ENCODE data around the gene OSR1. TPM values are rescaled to one million over a fixed set of nuclear protein-coding genes. Genes with fewer than 3 reads are reported as not detected.

The OSR1 gene
- polyA plus RNA-seq, 1 experiment: 6.7 TPM

- peak overlapping the region; percentile 68 for H3K4me3 ChIP-seq (ENCODE audit: low read depth, low read length)
- CTCF ChIA-PET: interaction anchor here (1.1 kb wide), 1 partner anchor 9 kb away, joined by 3 read pairs; no protein-coding TSS in a partner anchor
- DNase-seq (ENCODE audit: low read depth): no peak
These were observed 1.6 kb downstream of the OSR1 start for GRCh38 chr2:19356545-19357401.

GRCh38 chr2:19355931-19356544 is 2.4 kb downstream of the OSR1 start:
- Histone ChIP-seq H3K27me3 (ENCODE audit: control insufficient read depth, insufficient read depth, low read length) (no peaks in the 10 kb centered on the region), H3K36me3 (ENCODE audit: control insufficient read depth, insufficient read depth, low read length) (peaks cover 5% of the 10 kb centered on the region), H3K4me3 (ENCODE audit: low read depth, low read length) (peak overlapping the region; percentile 68)
- ChIA-PET CTCF (no interaction called here), POLR2A (no interaction called here)
- DNase-seq (ENCODE audit: low read depth): no peak
- TF ChIP-seq CTCF (IDR thresholded peaks at IDR 0.05; ENCODE audit: insufficient read depth, low read depth, low read length): no peak

More at GRCh38 chr2:19356545-19357401, 1.6 kb downstream of the OSR1 start:
- TF ChIP-seq CTCF (IDR thresholded peaks at IDR 0.05; ENCODE audit: insufficient read depth, low read depth, low read length): no peak
- Histone ChIP-seq H3K27me3 (ENCODE audit: control insufficient read depth, insufficient read depth, low read length) (no peaks in the 10 kb centered on the region), H3K36me3 (ENCODE audit: control insufficient read depth, insufficient read depth, low read length) (peaks cover 5% of the 10 kb centered on the region)
- POLR2A ChIA-PET: no interaction called here

- no peak for TF ChIP-seq CTCF (IDR thresholded peaks at IDR 0.05; ENCODE audit: insufficient read depth, low read depth, low read length)
- Histone ChIP-seq H3K4me3 (ENCODE audit: low read depth, low read length) (peak overlapping the region; percentile 68), H3K36me3 (ENCODE audit: control insufficient read depth, insufficient read depth, low read length) (peaks cover 7% of the 10 kb centered on the region), H3K27me3 (ENCODE audit: control insufficient read depth, insufficient read depth, low read length) (no peaks in the 10 kb centered on the region)
- CTCF ChIA-PET: interaction anchor here (0.8 to 1.6 kb wide), 3 partner anchors 509 to 835 kb away, joined by 3 to 6 read pairs (median 3); no protein-coding TSS in a partner anchor
- POLR2A ChIA-PET: no interaction called here
- DNase-seq (ENCODE audit: low read depth): no peak
These were observed 3.0 kb downstream of the OSR1 start for GRCh38 chr2:19355416-19355821.

GRCh38 chr2:19355014-19355405 is 3.4 kb downstream of the OSR1 start:
- CTCF ChIA-PET: interaction anchor here (0.8 to 1.6 kb wide), 3 partner anchors 509 to 835 kb away, joined by 3 to 6 read pairs (median 3); no protein-coding TSS in a partner anchor
- DNase-seq (ENCODE audit: low read depth): no peak
- no peaks in the 10 kb centered on the region for H3K27me3 ChIP-seq (ENCODE audit: control insufficient read depth, insufficient read depth, low read length)
- peaks cover 9% of the 10 kb centered on the region for H3K36me3 ChIP-seq (ENCODE audit: control insufficient read depth, insufficient read depth, low read length)
- peak overlapping the region; percentile 68 for H3K4me3 ChIP-seq (ENCODE audit: low read depth, low read length)
- TF ChIP-seq CTCF (IDR thresholded peaks at IDR 0.05; ENCODE audit: insufficient read depth, low read depth, low read length): no peak
- POLR2A ChIA-PET: no interaction called here

GRCh38 chr2:19353721-19354050 is 4.7 kb downstream of the OSR1 start:
- CTCF ChIA-PET: interaction anchor here (0.7 kb wide), 1 partner anchor 13 kb away, joined by 3 read pairs; no protein-coding TSS in a partner anchor
- DNase-seq (ENCODE audit: low read depth): no peak
- TF ChIP-seq CTCF (IDR thresholded peaks at IDR 0.05; ENCODE audit: insufficient read depth, low read depth, low read length): no peak
- POLR2A ChIA-PET: no interaction called here
- H3K27me3 ChIP-seq (ENCODE audit: control insufficient read depth, insufficient read depth, low read length): no peaks in the 10 kb centered on the region
- no peak overlapping the region for H3K4me3 ChIP-seq (ENCODE audit: low read depth, low read length)
- peaks cover 9% of the 10 kb centered on the region for H3K36me3 ChIP-seq (ENCODE audit: control insufficient read depth, insufficient read depth, low read length)

Measured in BJ (cell line).